ENCODE measurements around the gene MYO3B.

DNA sequence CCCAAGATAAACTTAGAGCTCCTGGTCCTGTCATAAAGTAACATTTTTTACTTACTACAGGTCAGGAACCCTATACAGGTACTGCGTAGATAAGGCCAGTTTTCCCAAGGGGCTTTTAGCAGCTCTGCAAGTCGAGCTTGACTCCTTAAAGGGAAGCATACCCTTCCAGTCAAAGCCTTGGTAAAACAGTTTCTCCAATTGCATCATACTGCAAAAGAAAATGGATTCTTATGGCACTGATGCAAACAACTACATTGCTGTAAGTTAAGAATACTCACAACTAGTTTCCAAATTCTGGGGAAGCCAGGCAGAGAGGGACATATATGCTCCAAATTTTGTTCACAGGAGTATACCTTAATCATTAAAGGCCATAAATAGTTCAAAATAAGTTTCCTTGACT is 31.0 kb downstream of the MYO3B start:
- no peak for TF ChIP-seq YY1 (tag by site-specific recombination; IDR thresholded peaks at IDR 0.05)
- TF ChIP-seq ZNF341 (tag by site-specific recombination; IDR thresholded peaks at IDR 0.05; ENCODE audit: low read depth) = no peak
- TF ChIP-seq ZNF521 (tag by site-specific recombination; IDR thresholded peaks at IDR 0.05) = no peak
- no peak for TF ChIP-seq SETDB1 (IDR thresholded peaks at IDR 0.05; ENCODE audit: insufficient read length, low read length)
- no peak for TF ChIP-seq ZNF670 (tag by site-specific recombination; IDR thresholded peaks at IDR 0.05; ENCODE audit: low read depth)
- no peak for TF ChIP-seq ZFP41 (tag by site-specific recombination; IDR thresholded peaks at IDR 0.05; ENCODE audit: borderline replicate concordance)
- TF ChIP-seq ZNF175 (tag by site-specific recombination; IDR thresholded peaks at IDR 0.05) = no peak
- TF ChIP-seq, protein P1, sequence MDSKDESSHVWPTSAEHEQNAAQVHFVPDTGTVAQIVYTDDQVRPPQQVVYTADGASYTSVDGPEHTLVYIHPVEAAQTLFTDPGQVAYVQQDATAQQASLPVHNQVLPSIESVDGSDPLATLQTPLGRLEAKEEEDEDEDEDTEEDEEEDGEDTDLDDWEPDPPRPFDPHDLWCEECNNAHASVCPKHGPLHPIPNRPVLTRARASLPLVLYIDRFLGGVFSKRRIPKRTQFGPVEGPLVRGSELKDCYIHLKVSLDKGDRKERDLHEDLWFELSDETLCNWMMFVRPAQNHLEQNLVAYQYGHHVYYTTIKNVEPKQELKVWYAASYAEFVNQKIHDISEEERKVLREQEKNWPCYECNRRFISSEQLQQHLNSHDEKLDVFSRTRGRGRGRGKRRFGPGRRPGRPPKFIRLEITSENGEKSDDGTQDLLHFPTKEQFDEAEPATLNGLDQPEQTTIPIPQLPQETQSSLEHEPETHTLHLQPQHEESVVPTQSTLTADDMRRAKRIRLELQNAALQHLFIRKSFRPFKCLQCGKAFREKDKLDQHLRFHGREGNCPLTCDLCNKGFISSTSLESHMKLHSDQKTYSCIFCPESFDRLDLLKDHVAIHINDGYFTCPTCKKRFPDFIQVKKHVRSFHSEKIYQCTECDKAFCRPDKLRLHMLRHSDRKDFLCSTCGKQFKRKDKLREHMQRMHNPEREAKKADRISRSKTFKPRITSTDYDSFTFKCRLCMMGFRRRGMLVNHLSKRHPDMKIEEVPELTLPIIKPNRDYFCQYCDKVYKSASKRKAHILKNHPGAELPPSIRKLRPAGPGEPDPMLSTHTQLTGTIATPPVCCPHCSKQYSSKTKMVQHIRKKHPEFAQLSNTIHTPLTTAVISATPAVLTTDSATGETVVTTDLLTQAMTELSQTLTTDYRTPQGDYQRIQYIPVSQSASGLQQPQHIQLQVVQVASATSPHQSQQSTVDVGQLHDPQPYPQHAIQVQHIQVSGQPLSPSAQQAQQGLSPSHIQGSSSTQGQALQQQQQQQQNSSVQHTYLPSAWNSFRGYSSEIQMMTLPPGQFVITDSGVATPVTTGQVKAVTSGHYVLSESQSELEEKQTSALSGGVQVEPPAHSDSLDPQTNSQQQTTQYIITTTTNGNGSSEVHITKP (tag by site-specific recombination; IDR thresholded peaks at IDR 0.05) = no peak
- TF ChIP-seq OSR2 (tag by site-specific recombination; IDR thresholded peaks at IDR 0.05) = no peak
- no peak for TF ChIP-seq ZNF48 (tag by site-specific recombination; IDR thresholded peaks at IDR 0.05)
- TF ChIP-seq ZIC2 (tag by site-specific recombination; IDR thresholded peaks at IDR 0.05) = no peak
- no peak for TF ChIP-seq ZNF157 (tag by site-specific recombination; IDR thresholded peaks at IDR 0.05)
- TF ChIP-seq ZNF274 (IDR thresholded peaks at IDR 0.05; ENCODE audit: low read length) = no peak
- TF ChIP-seq ZNF274 (tag by site-specific recombination; IDR thresholded peaks at IDR 0.05; ENCODE audit: borderline replicate concordance) = no peak
- TF ChIP-seq ZNF132 (tag by site-specific recombination; IDR thresholded peaks at IDR 0.05; ENCODE audit: borderline replicate concordance) = no peak

Measured in HEK293 (cell line).